Uterus (tissue), 4 donors: ENCODE measurements around the gene AOC2. TPM values are rescaled to one million over a fixed set of nuclear protein-coding genes. Genes with fewer than 3 reads are reported as not detected.
"Not testable (repeated sequence)": the region's sequence is repeated elsewhere in the genome, so short reads cannot be mapped to it uniquely, and the experiment has no call there.

ENCODE experiments used
- DNase-seq, 2 donors: peaks; one replicate each; pipeline ENCODE4 v3.0.0-alpha.2; 2019 to 2020
- H3K27ac ChIP-seq, 2 donors: fragments of 200-600 bp; sonication (generic); 1 replicate in 1 of 2; 2 replicates in 1 of 2; pipeline ENCODE4 v1.5.1; 2016 to 2018
- H3K27me3 ChIP-seq, 2 donors: fragments of 200-600 bp; sonication (generic); one replicate each; pipeline ENCODE4 v1.5.1; 2018 to 2019; ENCODE audit warnings: control low read depth in 1 of 2
- H3K36me3 ChIP-seq, 2 donors: fragments of 200-600 bp; sonication (generic); one replicate each; pipeline ENCODE4 v1.5.1; 2019; ENCODE audit warnings: control low read depth in 1 of 2
- H3K4me1 ChIP-seq, 2 donors: fragments of 200-600 bp; sonication (generic); one replicate each; pipeline ENCODE4 v1.5.1; 2018 to 2019; ENCODE audit warnings: control low read depth in 1 of 2
- H3K4me3 ChIP-seq, 2 donors: fragments of 200-600 bp; sonication (generic); 1 replicate in 1 of 2; 2 replicates in 1 of 2; pipeline ENCODE4 v1.5.1; 2018 to 2019; ENCODE audit warnings: mild to moderate bottlenecking in 1 of 2
- H3K9me3 ChIP-seq, 2 donors: fragments of 200-600 bp; sonication (generic); one replicate each; pipeline ENCODE4 v1.5.1; 2019; ENCODE audit warnings: control low read depth in 1 of 2
- CTCF ChIP-seq, 4 experiments: fragments of 200-600 bp in 2 of 4; fragments of 450-650 bp in 2 of 4; sonication (generic) in 2 of 4; IDR thresholded peaks; one replicate each; pipeline ENCODE4 v1.5.1; 2016 to 2019; ENCODE audit warnings: antibody characterized with exemption in 4 of 4, mild to moderate bottlenecking in 2 of 4, moderate library complexity in 1 of 4
- POLR2A ChIP-seq, 2 donors: fragments of 450-650 bp; IDR thresholded peaks; one replicate each; pipeline ENCODE4 v1.6.1; 2016; ENCODE audit warnings: antibody characterized with exemption in 2 of 2, mild to moderate bottlenecking in 1 of 2, moderate library complexity in 1 of 2
- intact Hi-C: fragments of 100-400 bp; cut with DNase I; formaldehyde crosslinking; loops from one replicate; pipeline ENCODE4 v1.15.1; 2023; ENCODE audit warnings: low total_unique reads
- total RNA-seq, 4 donors: library from RNA; depleted of rRNA in 3 of 4; stranded (reverse); fragments of >200 nt in 3 of 4; gene quantifications; one replicate each; pipeline versions ENCODE4 v1.1.0 to v1.2.4, GENCODE V29; 2014 to 2023
- donor health status: DM: yes; HTN: yes; CAD: no.

The AOC2 gene
- total RNA-seq, 4 donors from 2014 or later: 1.3 to 5.3 (median 3.0) TPM; not detected in 1

GRCh38 chr17:42850954-42851353 lies 6.6 kb downstream of the AOC2 start, which contains the start of gene AOC3:
AOC3 (plus strand) TSS chr17:42851199; CDS start chr17:42851344, 145 bp downstream.
- DNase-seq: peak; percentile 67 to 75
- H3K9me3 ChIP-seq: no peaks in the 10 kb centered on the region
- H3K27ac ChIP-seq: peak within 1 kb of the TSS; percentile 77 to 79
- H3K27me3 ChIP-seq: no peaks in the 10 kb centered on the region
- peak within 1 kb of the TSS; percentile 34 to 50 for H3K4me3 ChIP-seq
- intact Hi-C loops: no loop called here
- H3K36me3 ChIP-seq: no peaks in the 10 kb centered on the region
- H3K4me1 ChIP-seq: no peaks in the 10 kb centered on the region
- TF ChIP-seq CTCF (IDR thresholded peaks at IDR 0.05) (no peak), POLR2A (IDR thresholded peaks at IDR 0.05) (no peak)

DNA sequence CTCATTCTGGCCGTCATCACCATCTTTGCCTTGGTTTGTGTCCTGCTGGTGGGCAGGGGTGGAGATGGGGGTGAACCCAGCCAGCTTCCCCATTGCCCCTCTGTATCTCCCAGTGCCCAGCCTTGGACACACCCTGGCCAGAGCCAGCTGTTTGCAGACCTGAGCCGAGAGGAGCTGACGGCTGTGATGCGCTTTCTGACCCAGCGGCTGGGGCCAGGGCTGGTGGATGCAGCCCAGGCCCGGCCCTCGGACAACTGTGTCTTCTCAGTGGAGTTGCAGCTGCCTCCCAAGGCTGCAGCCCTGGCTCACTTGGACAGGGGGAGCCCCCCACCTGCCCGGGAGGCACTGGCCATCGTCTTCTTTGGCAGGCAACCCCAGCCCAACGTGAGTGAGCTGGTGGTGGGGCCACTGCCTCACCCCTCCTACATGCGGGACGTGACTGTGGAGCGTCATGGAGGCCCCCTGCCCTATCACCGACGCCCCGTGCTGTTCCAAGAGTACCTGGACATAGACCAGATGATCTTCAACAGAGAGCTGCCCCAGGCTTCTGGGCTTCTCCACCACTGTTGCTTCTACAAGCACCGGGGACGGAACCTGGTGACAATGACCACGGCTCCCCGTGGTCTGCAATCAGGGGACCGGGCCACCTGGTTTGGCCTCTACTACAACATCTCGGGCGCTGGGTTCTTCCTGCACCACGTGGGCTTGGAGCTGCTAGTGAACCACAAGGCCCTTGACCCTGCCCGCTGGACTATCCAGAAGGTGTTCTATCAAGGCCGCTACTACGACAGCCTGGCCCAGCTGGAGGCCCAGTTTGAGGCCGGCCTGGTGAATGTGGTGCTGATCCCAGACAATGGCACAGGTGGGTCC lies 7.2 kb downstream of the AOC2 start:
- H3K4me1 ChIP-seq, H3K36me3 ChIP-seq, H3K27me3 ChIP-seq, DNase-seq, H3K9me3 ChIP-seq, intact Hi-C loops: not testable (repeated sequence)
- Histone ChIP-seq H3K27ac (peak overlapping the region; percentile 77 to 79), H3K4me3 (peak overlapping the region; percentile 34 to 50)

DNA sequence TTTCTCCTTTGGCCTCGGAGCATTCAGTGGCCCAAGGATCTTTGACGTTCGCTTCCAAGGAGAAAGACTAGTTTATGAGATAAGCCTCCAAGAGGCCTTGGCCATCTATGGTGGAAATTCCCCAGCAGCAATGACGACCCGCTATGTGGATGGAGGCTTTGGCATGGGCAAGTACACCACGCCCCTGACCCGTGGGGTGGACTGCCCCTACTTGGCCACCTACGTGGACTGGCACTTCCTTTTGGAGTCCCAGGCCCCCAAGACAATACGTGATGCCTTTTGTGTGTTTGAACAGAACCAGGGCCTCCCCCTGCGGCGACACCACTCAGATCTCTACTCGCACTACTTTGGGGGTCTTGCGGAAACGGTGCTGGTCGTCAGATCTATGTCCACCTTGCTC lies 8.0 kb downstream of the AOC2 start:
- no peaks in the 10 kb centered on the region for H3K9me3 ChIP-seq
- no peaks in the 10 kb centered on the region for H3K36me3 ChIP-seq
- intact Hi-C loops: no loop called here
- no peak for DNase-seq
- H3K27me3 ChIP-seq: no peaks in the 10 kb centered on the region
- H3K27ac ChIP-seq: peak overlapping the region; percentile 77 to 79
- no peak for TF ChIP-seq CTCF (IDR thresholded peaks at IDR 0.05)
- no peak for TF ChIP-seq POLR2A (IDR thresholded peaks at IDR 0.05)
- no peaks in the 10 kb centered on the region for H3K4me1 ChIP-seq
- H3K4me3 ChIP-seq: peak overlapping the region; percentile 19 to 31

GRCh38 chr17:42853004-42853403 lies 8.6 kb downstream of the AOC2 start:
- peak; percentile 51 to 56 for DNase-seq
- H3K4me3 ChIP-seq: peak overlapping the region; percentile 19 to 31
- no peaks in the 10 kb centered on the region for H3K4me1 ChIP-seq
- intact Hi-C loops: no loop called here
- no peaks in the 10 kb centered on the region for H3K27me3 ChIP-seq
- peak overlapping the region; percentile 77 to 79 for H3K27ac ChIP-seq
- TF ChIP-seq CTCF (IDR thresholded peaks at IDR 0.05): no peak
- peak in 1 of 2 donors; percentile 9 for TF ChIP-seq POLR2A (IDR thresholded peaks at IDR 0.05)
- no peaks in the 10 kb centered on the region for H3K36me3 ChIP-seq
- no peaks in the 10 kb centered on the region for H3K9me3 ChIP-seq

DNA sequence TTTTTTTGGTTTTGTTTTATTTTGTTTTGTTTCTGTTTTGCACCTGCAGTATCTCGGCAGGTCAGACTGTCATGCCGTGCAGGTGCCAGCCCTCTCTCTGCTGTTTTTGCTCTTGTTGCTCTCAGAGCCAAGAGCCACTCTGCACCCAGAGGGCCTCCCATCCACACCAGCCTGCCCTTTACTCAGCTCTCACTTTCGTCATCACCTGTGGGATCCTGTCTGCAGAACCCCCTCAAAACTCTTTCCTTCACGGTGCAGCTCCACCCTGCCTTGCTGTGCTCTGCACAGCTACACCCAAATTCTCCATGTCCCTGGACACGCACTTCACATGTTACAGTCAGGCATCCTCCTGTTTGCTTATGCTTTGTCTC lies 9.2 kb downstream of the AOC2 start:
- H3K4me1 ChIP-seq: no peaks in the 10 kb centered on the region
- H3K27me3 ChIP-seq: no peaks in the 10 kb centered on the region

More for the DNA sequence above, 9.2 kb downstream of the AOC2 start:
- Histone ChIP-seq H3K36me3 (no peaks in the 10 kb centered on the region), H3K4me3 (peak overlapping the region; percentile 19 to 31), H3K27ac (peak overlapping the region; percentile 77 to 79), H3K9me3 (no peaks in the 10 kb centered on the region)
- intact Hi-C loops: no loop called here
- no peak for DNase-seq
- TF ChIP-seq CTCF (IDR thresholded peaks at IDR 0.05): no peak
- TF ChIP-seq POLR2A (IDR thresholded peaks at IDR 0.05): no peak
